ENCODE results near the gene PDE7B.

PDE7B gene

DNA sequence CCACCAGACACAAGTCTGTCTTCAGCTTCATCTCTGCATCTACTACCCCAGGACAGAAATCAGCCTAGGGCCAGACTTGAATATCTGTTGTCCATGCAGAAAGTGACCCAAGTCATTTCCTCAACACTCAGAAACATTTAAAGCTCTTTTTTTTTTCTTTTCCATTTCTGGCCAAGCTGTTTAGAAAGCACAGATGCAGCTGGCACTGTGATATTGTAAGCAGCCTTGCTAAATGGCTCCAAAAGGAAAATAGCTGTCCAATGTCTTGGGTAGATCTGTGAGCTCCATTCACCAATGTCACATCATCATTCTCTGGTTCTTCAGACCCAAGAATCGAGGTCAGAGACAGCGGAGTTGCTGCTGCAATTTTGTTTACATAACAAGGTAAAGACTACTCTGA is 174.2 kb downstream of the PDE7B start:
- no peak overlapping the region for H3K4me3 ChIP-seq (ENCODE audit: low read length)
- no peak for DNase-seq (ENCODE audit: low read depth)
- TF ChIP-seq, protein P1, sequence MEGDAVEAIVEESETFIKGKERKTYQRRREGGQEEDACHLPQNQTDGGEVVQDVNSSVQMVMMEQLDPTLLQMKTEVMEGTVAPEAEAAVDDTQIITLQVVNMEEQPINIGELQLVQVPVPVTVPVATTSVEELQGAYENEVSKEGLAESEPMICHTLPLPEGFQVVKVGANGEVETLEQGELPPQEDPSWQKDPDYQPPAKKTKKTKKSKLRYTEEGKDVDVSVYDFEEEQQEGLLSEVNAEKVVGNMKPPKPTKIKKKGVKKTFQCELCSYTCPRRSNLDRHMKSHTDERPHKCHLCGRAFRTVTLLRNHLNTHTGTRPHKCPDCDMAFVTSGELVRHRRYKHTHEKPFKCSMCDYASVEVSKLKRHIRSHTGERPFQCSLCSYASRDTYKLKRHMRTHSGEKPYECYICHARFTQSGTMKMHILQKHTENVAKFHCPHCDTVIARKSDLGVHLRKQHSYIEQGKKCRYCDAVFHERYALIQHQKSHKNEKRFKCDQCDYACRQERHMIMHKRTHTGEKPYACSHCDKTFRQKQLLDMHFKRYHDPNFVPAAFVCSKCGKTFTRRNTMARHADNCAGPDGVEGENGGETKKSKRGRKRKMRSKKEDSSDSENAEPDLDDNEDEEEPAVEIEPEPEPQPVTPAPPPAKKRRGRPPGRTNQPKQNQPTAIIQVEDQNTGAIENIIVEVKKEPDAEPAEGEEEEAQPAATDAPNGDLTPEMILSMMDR (conservative IDR thresholded peaks at IDR 0.05; ENCODE audit: low read depth, low read length): no peak

DNA sequence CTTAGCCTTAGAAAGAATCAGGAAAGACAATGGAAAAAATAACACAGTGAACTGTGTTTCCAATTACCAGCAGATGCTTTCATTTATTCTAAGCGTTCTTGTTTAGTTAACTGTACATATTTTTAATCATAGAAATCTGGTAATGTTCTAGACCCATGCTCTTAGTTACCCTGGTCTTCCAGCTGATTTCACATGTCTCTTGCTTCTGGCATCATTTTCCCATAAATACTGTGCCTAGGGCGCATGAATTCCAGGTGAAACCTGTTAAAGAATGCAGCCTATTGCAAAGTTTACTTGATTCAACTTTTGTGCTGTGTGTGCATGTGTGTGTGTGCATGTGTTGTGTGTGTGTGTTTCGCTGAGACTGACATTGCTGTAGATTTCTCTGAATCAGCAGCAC is 178.6 kb downstream of the PDE7B start:
- TF ChIP-seq, protein P1 (conservative IDR thresholded peaks at IDR 0.05; ENCODE audit: low read depth, low read length): no peak
- no peak overlapping the region for H3K4me3 ChIP-seq (ENCODE audit: low read length)
- no peak for DNase-seq (ENCODE audit: low read depth)

DNA sequence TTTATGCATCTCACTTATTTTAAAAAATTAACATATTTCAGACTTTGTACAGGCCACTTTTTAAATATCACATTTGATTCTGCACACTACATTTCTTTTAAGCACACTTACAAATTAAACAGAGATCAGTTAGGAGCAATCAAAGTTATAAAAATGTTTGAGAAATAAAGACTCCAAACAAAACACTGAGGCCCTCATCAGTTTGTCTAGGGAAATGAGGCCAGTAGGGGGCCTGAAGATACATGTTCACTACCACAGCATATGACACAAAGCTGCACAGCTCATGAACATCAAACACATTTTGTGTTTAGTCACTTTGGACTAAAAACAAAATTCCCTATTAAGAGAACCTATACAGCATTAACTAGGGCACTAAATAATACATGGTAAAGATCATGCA is 180.5 kb downstream of the PDE7B start:
- no peak for DNase-seq (ENCODE audit: low read depth)
- H3K4me3 ChIP-seq (ENCODE audit: low read length): no peak overlapping the region
- TF ChIP-seq, protein P1 (conservative IDR thresholded peaks at IDR 0.05; ENCODE audit: low read depth, low read length): peak; percentile 73

DNA sequence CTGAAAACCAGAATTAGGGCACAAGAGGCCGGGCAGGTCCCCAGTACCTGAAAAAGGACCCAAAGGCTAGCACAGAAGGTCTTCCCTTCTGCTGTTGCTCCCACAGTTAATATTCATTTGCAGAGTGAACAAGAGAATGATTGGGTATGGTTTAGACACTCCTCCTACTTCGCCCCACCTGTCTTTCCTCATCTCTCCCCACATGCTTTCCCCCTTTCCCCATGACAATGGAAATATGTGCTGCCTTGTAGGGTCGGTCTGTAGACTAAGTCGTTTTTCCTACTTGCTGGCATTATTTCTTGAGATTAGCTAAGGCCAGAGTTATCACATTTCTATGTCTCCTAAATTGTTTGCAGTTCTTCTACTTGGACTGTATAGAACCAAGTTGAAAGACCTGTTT is 181.9 kb downstream of the PDE7B start:
- no peak overlapping the region for H3K4me3 ChIP-seq (ENCODE audit: low read length)
- TF ChIP-seq, protein P1 (conservative IDR thresholded peaks at IDR 0.05; ENCODE audit: low read depth, low read length): no peak
- DNase-seq (ENCODE audit: low read depth): no peak

DNA sequence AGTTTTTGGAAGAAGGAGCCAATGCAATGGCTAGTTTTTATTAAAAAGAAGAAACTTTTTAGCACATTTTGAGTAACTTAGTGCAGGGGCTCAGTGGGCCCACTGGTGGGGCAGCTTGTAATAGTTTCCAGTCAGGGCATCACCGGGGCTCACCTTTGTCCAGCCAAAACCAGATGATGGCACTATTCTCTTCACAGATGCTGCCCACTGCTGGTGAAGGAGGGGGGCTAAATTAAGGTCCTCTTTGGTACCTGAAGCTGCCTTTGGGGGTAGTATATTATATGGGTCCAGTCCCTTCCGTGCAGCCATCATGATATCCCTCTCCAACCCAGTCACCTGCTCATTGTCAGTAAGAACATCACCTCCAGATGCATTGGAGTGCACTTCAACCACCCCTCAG is 182.9 kb downstream of the PDE7B start:
- H3K4me3 ChIP-seq (ENCODE audit: low read length): no peak overlapping the region
- DNase-seq (ENCODE audit: low read depth): no peak
- TF ChIP-seq, protein P1 (conservative IDR thresholded peaks at IDR 0.05; ENCODE audit: low read depth, low read length): peak; percentile 10

DNA sequence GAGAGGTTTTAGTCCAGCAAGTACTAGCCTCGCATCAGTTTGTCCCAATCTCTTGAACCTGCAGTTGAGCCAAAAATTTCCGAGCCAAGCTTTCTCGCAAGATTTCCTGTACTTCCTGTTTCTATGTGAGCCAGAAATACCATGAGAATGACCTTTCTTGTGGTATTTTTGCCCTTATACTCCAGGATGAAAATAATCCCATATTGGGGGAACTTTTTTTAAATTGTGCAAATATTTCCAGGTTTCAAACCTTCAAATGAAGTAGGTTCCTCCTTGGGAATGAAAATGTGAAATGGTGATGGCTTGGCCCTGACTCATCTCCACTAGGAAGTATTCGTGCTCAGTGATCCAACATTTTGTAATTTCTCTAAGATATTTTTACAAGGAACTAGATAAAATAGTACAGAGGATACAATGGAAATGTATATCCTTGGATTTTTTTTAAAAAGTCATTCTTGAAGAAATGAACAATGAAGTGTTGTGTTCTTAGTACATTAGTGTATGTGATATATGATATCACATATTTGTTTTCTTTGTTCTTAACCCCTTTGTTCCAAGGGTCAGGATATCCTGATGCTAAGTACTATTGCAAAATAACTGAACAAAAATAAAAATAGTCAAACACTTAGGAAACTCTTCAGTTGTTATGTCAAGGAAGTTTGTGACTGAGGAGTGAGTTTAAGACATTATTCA is 184.0 kb downstream of the PDE7B start:
- TF ChIP-seq, protein P1 (conservative IDR thresholded peaks at IDR 0.05; ENCODE audit: low read depth, low read length): no peak
- H3K4me3 ChIP-seq (ENCODE audit: low read length): no peak overlapping the region
- DNase-seq (ENCODE audit: low read depth): no peak

DNA sequence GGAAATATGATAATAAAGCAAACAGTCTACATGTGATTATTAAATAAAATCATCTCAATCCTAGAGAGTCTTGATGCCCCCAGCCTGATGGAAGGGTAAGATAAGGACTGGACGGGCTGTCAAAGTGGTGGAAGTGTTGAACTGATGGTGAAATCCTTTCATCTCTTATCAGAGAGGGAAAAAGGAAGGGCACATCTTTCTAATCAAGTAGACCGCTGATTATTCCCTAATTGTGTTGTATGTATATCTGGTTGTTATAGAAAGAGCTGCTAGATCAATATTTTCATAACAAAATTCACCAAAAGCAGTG is 184.5 kb downstream of the PDE7B start:
- TF ChIP-seq, protein P1 (conservative IDR thresholded peaks at IDR 0.05; ENCODE audit: low read depth, low read length): no peak
- no peak for DNase-seq (ENCODE audit: low read depth)

More for the DNA sequence above, 184.5 kb downstream of the PDE7B start:
- no peak overlapping the region for H3K4me3 ChIP-seq (ENCODE audit: low read length)

Measured in retinal pigment epithelial cell (primary cell).